HepG2 (cell line): Measurements from ENCODE around the gene CAPZB. TPM values are rescaled to one million over a fixed set of nuclear protein-coding genes. Genes with fewer than 3 reads are reported as not detected.

Source experiments
- BHLHE40 ChIP-seq: IDR thresholded peaks from 2 replicates; pipeline ENCODE4 v1.6.1; 2011; ENCODE audit warnings: low read length, improper control_type of control experiment
- DZIP1 ChIP-seq: sonication (generic); formaldehyde crosslinking; IDR thresholded peaks from 2 replicates; pipeline ENCODE4 v1.5.0; 2020; ENCODE audit warnings: mild to moderate bottlenecking, missing genetic modification reagents
- FOXK1 ChIP-seq: sonication (generic); formaldehyde crosslinking; IDR thresholded peaks from 2 replicates; pipeline ENCODE4 v1.4.0; 2020; ENCODE audit warnings: low read depth, missing genetic modification reagents, borderline replicate concordance
- FOXO1 ChIP-seq: sonication (generic); formaldehyde crosslinking; IDR thresholded peaks from 2 replicates; pipeline ENCODE4 v1.4.0; 2020; ENCODE audit warnings: missing genetic modification reagents
- GFI1 ChIP-seq: sonication (generic); formaldehyde crosslinking; IDR thresholded peaks from 2 replicates; pipeline ENCODE4 v1.5.0; 2020; ENCODE audit warnings: missing genetic modification reagents, mild to moderate bottlenecking, borderline replicate concordance
- HES4 ChIP-seq: sonication (generic); formaldehyde crosslinking; IDR thresholded peaks from 2 replicates; pipeline ENCODE4 v1.9.0; 2021; ENCODE audit warnings: mild to moderate bottlenecking, missing genetic modification reagents, borderline replicate concordance
- JDP2 ChIP-seq: sonication (generic); formaldehyde crosslinking; IDR thresholded peaks from 2 replicates; pipeline ENCODE4 v1.8.1; 2022; ENCODE audit warnings: missing genetic modification reagents, borderline replicate concordance
- KDM3A ChIP-seq: IDR thresholded peaks from 2 replicates; pipeline ENCODE4 v1.6.1; 2018; ENCODE audit warnings: low read depth, missing compliant biosample characterization
- LRRFIP1 ChIP-seq: sonication (generic); formaldehyde crosslinking; conservative IDR thresholded peaks from 2 replicates; pipeline ENCODE4 v1.4.0; 2020; ENCODE audit warnings: missing genetic modification reagents
- RORA ChIP-seq: sonication (generic); formaldehyde crosslinking; IDR thresholded peaks from 2 replicates; pipeline ENCODE4 v1.5.0; 2020; ENCODE audit warnings: mild to moderate bottlenecking, missing genetic modification reagents, moderate library complexity
- SALL1 ChIP-seq: sonication (generic); formaldehyde crosslinking; IDR thresholded peaks from 2 replicates; pipeline ENCODE4 v1.8.0; 2022; ENCODE audit warnings: mild to moderate bottlenecking, missing genetic modification reagents
- SMC3 ChIP-seq: IDR thresholded peaks from 2 replicates; pipeline ENCODE4 v1.6.1; 2011; ENCODE audit warnings: low read length, improper control_type of control experiment
- TRIM22 ChIP-seq: fragments of 450-650 bp; IDR thresholded peaks from 2 replicates; pipeline ENCODE4 v1.6.1; 2017
- XRCC5 ChIP-seq: fragments of 200-400 bp; formaldehyde crosslinking; optimal IDR thresholded peaks from 2 replicates; pipeline ENCODE3; 2017; ENCODE audit warnings: mild to moderate bottlenecking, low read length
- ZNF337 ChIP-seq: sonication (generic); formaldehyde crosslinking; IDR thresholded peaks from 2 replicates; pipeline ENCODE4 v1.5.1; 2020; ENCODE audit warnings: missing genetic modification reagents, low read depth, mild to moderate bottlenecking, borderline replicate concordance
- ZNF33B ChIP-seq: sonication (generic); formaldehyde crosslinking; IDR thresholded peaks from 2 replicates; pipeline ENCODE4 v1.5.1; 2020; ENCODE audit warnings: mild to moderate bottlenecking, missing genetic modification reagents
- ZNF367 ChIP-seq: sonication (generic); formaldehyde crosslinking; IDR thresholded peaks from 2 replicates; pipeline ENCODE4 v1.4.0; 2020; ENCODE audit warnings: missing genetic modification reagents, borderline replicate concordance
- ZNF616 ChIP-seq: sonication (generic); formaldehyde crosslinking; IDR thresholded peaks from 2 replicates; pipeline ENCODE4 v1.5.0; 2020; ENCODE audit warnings: low read depth, mild to moderate bottlenecking, missing genetic modification reagents
- polyA plus RNA-seq, 8 experiments: library from polyadenylated mRNA; depleted of rRNA in 3 of 8; stranded (reverse) in 7 of 8; unstranded in 1 of 8; fragments of >200 nt; fragmentation: Illumina TruSeq in 4 of 8; extraction: Trizol in 4 of 8; gene quantifications; 2 replicates each; pipeline versions ENCODE4 v1.2.1 to v1.2.3, GENCODE V29; 2011 to 2016; ENCODE audit warnings: low read depth in 4 of 8, missing spikeins in 1 of 8, mixed read lengths in 1 of 8; ENCODE audit not compliant: insufficient read depth in 1 of 8
- total RNA-seq, 5 experiments: library from RNA; depleted of rRNA; stranded (reverse); fragments of >200 nt; fragmentation: Illumina TruSeq; extraction: Trizol; gene quantifications; 2 replicates each; pipeline ENCODE4 v1.2.3, GENCODE V29; 2016; ENCODE audit warnings: low read depth in 1 of 5
- TF ChIP-seq, protein P1 (sequence below): sonication (generic); formaldehyde crosslinking; conservative IDR thresholded peaks from 2 replicates; pipeline ENCODE4 v1.8.0; 2022; ENCODE audit warnings: missing genetic modification reagents
- TF ChIP-seq, protein P2 (sequence below): sonication (generic); formaldehyde crosslinking; IDR thresholded peaks from 2 replicates; pipeline ENCODE4 v1.8.0; 2022; ENCODE audit warnings: mild to moderate bottlenecking, missing genetic modification reagents, moderate library complexity

CAPZB gene
- total and polyA plus RNA-seq, 2 of the 13 experiments (the other 11 are each of a cell fraction or from before 2014, with no cell fraction given), result 58.9 to 76.9 TPM

DNA sequence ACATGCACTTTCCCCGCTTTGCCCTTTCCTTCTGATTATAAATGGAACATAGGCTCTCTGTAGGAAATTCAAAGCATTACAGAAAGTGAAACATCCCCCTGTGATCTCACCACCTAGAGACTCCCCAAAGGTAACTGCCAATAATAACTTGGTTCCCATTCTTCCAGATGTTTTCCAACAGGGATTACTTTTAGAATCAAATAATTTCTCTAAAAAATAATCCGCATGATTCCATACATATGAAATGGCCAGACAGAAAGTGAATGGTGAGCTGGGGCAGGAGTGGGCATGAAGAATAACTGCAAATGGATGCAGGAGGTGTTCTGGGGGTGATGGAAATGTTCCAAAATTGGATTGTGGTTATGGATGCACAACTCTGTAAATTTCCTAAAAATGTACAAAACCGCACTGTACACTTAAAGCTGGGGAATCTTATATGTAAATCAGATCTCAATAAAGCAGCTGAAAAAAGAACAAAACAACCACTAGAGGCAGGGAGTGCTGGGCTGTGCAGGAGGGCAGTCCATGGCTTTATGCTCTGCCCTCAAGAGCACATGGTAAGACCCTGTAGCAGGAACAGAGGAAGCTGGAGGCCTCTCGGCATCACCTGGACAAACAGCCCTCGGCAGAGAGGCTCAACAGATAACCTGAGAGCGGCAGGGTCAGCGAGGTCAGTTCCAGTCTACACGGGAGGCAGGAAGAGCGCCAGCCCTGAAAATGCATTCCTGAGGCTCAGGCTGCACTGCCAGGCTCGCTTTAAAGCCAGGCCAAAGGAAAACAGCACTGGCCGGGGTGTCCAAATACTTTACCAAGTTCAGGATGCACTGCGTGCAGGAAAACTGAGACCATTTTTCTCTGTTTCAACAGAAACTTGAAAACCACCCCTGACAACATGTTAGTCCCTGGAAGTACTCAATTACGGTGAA, 39.7 kb downstream of the CAPZB start (continued):
- TF ChIP-seq ZNF367 (no peak), ZNF616 (CRISPR knock-in tag) (no peak), SMC3 (peak; percentile 4; the same call in 1 of the 2 replicates), JDP2 (CRISPR knock-in tag) (no peak), DZIP1 (CRISPR knock-in tag) (no peak), FOXO1 (peak; percentile 80), TRIM22 (no peak), RORA (CRISPR knock-in tag) (no peak), HES4 (CRISPR knock-in tag) (no peak), ZNF337 (CRISPR knock-in tag) (no peak), KDM3A (CRISPR knock-in tag) (peak; percentile 93), SALL1 (CRISPR knock-in tag) (peak; percentile 96), GFI1 (peak; percentile 89), ZNF33B (CRISPR knock-in tag) (no peak), BHLHE40 (no peak), XRCC5 (peak; percentile 95), FOXK1 (CRISPR knock-in tag) (peak; percentile 58; the same call in 1 of the 2 replicates), LRRFIP1 (CRISPR knock-in tag) (no peak)
- TF ChIP-seq, protein P1, sequence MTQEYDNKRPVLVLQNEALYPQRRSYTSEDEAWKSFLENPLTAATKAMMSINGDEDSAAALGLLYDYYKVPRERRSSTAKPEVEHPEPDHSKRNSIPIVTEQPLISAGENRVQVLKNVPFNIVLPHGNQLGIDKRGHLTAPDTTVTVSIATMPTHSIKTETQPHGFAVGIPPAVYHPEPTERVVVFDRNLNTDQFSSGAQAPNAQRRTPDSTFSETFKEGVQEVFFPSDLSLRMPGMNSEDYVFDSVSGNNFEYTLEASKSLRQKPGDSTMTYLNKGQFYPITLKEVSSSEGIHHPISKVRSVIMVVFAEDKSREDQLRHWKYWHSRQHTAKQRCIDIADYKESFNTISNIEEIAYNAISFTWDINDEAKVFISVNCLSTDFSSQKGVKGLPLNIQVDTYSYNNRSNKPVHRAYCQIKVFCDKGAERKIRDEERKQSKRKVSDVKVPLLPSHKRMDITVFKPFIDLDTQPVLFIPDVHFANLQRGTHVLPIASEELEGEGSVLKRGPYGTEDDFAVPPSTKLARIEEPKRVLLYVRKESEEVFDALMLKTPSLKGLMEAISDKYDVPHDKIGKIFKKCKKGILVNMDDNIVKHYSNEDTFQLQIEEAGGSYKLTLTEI (CRISPR knock-in tag), result no peak
- TF ChIP-seq, protein P2, sequence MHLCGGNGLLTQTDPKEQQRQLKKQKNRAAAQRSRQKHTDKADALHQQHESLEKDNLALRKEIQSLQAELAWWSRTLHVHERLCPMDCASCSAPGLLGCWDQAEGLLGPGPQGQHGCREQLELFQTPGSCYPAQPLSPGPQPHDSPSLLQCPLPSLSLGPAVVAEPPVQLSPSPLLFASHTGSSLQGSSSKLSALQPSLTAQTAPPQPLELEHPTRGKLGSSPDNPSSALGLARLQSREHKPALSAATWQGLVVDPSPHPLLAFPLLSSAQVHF (CRISPR knock-in tag), result no peak
